GM18526 (cell line): ENCODE measurements around the gene THADA.

Experiments
- POLR2A ChIP-seq: IDR thresholded peaks from 3 replicates; pipeline ENCODE4 v1.6.1; 2011; ENCODE audit not compliant: insufficient read length; ENCODE audit errors: extremely low read depth

THADA gene

DNA sequence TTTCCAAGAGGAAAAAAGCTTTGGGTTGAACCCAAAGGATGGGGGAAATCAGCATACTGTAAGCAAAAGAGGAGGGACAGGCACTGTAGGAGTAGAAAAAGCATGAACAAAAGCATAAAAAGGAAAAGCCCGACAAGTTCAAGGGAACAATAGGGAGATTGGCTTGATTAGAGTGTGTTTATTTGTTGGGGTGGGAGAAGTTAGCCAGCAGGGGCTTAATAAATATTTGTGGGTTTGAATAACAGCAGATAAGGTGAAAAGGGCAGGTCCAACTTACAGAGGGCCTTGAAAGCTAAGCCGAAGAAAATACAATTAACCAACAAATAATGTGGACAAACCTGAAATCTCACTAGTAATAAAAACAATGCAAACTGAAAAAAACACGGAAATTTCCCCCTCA, 126.7 kb downstream of the THADA start:
- TF ChIP-seq POLR2A = no peak

GRCh38 chr2:43467891-43468290, 127.9 kb downstream of the THADA start:
- TF ChIP-seq POLR2A = no peak

DNA sequence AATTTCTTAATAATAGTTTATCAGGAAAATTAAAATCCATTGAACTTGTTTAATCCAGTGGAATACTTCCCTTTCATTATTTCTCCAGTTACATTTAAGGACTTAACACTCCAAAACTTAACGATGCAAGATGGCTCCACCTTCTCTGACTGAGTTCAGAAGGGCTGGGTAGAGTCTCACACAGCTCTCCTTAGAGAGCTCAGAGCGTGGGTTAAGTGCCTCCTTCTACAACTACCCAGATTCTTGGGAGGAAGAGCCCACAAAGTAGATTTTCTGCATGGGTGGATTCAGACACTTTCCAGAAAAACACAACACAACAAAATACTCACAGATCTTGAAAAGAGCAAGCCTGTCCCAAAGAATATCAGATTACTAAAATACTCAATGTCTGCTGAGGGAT, 130.6 kb downstream of the THADA start:
- no peak for TF ChIP-seq POLR2A

DNA sequence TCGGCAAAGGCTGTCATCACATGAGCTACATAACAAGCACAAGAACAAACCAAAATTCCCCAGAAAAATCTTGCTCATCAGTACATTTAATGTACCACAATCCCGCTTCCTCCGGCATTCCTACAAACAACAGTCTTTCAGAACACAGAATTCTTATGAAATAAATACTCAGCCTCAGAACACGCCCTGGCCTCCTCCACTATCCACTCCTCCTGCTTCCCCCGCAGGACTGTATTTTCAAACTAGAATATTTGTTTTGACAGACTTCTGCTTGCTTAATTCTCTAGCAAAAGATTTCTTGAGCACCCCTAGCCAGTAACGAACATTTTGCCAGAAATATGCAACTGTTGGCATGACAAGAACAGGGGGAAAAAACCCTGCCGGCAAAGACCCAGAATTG, 131.2 kb downstream of the THADA start:
- no peak for TF ChIP-seq POLR2A

DNA sequence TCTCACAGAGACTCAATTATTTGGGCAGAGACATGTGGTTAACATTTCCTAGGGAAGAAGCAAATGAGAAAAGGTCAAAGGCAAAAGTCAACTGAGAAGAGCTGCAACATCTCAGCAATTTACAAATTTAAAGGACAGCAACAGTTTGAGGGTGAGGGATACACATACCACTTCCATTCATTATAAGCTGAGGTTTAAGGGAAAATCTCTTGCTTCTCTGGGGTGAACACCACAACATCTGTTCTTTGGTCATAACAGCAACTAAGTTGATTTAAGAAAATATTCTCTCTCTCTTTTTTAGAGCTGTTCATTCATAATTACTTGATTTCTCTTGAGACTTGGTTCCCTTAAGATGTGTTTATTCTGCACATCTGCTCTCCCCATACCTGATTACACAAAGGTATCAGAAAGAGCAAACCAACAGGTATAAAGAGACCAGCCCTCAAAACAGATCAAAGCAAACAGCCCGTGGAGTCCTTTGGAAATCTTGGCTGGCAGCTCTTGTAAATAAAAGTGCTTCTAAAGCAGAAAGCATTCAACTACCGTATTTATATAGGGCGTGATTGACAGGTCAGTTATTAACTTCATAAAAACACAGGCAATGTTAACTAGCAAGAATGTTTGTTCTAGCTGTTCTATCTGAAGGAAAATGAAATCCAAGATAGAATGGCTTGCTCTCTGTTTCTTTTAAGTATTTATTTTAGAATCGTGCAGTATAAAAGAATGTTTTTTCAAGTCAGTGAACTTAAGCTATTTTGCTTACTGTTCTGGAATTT, 132.8 kb downstream of the THADA start:
- no peak for TF ChIP-seq POLR2A

DNA sequence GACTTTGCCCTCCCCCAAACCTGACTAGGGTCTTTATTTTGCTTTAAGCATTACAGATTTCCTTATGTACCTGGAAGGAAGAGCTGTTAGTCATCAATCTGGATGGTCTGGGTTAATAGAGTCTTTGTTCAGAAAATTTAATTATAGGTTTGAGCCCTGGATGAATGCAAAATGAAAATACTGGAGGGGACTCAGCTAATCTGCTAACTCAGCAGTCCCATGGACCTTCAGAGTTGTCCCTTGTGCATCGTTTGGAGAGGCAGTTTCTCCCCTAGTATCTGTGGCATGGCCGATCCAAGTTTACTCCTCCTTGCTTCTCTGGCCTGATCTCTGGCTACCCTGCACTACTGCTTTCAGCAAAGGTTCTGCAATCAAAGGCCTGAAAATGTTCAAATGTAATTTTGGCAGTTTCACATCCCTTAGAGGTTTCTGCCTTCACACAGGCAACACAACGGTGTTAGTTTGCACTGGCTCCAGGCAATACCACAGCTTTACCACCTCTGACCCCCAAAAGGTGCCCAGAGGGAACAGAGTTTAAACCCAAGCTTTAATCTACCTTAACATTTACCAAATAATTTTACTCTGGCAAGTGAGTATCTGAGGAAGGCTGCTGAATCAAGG, 134.3 kb downstream of the THADA start:
- TF ChIP-seq POLR2A = no peak

DNA sequence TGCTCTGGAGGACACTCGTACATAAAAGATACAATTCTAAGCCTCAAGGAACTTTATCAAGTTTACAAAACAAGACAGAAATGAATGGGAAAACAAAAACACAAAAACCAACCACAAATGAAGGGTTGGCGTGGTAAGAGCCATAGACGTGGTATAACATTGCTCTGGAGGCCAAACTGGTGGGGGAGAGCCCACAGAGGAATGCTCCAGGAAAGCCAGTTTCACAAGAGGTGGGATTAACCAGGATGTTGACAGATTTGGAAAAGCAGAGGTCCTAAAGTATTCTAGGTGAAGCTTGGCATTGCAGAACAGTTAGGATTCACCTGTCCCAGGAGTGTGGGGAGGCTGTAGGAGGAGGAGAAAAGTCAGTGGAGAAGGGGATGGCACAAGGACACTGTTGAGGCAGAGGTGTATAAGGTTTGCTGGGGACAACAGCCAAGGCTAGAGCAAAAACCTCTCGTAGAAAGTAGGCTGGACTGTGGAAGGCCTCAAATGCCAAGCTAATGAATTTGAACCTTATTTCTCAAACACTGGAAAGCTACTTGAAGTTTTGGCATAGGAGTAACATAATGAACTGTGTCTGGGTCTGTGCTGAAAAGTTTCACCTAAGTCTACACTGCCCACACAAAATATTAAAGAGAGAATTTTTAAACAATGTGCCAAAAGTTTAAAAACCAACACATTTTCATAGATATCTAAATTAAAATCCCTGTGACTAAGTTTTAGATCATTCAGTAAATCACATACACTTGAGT, 135.1 kb downstream of the THADA start:
- TF ChIP-seq POLR2A = no peak

DNA sequence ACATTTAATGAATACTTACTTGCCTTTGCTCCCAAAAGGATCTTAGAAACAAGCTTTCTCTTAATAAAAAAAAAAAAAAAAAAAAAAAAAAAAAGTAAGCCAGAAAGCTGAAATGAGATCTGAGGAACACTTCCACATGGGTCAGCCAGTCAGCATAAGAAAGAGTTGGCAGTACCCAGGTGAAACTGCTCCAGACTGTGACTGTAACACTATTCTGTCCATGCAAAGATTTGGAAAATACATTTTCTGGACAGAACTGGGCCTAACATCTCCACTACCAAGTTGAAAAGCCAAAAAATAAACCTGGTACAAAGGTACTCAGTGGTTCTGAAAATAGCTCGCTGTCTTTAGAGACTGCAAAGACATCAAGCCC, 135.7 kb downstream of the THADA start:
- TF ChIP-seq POLR2A = no peak

- no peak for TF ChIP-seq POLR2A
These were observed 136.2 kb downstream of the THADA start for GRCh38 chr2:43459446-43460173.

DNA sequence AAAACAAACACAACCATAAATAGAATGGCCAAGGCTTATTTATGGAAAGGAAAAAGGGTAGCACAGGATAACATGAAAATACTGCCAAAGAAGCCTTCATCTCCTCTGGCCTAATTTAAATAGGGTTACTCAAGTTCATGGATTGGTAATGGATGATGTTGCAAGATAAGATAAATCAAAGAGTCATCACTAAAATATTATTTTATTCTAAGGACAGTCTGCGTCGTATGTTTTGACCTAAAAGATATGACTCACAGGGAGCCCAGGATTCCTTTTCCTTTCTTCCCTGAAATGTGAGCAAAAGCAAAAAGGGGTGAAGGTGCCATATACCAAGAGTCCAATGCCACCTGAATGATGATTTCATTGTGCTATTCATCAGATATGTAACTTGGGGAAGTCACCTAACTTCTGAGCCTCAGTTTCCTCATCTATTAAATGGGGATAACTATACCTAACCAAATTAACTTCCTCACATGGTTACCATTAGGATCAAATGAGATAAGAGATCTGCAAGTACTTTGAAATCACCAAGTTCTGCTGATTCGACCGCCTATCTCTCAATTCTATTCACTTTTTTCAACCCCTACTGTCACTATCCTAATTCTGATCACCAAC, 137.7 kb downstream of the THADA start:
- no peak for TF ChIP-seq POLR2A

GRCh38 chr2:43455731-43456642, 139.9 kb downstream of the THADA start:
- no peak for TF ChIP-seq POLR2A

- TF ChIP-seq POLR2A = no peak
These were observed 140.5 kb downstream of the THADA start for GRCh38 chr2:43455296-43455695.

DNA sequence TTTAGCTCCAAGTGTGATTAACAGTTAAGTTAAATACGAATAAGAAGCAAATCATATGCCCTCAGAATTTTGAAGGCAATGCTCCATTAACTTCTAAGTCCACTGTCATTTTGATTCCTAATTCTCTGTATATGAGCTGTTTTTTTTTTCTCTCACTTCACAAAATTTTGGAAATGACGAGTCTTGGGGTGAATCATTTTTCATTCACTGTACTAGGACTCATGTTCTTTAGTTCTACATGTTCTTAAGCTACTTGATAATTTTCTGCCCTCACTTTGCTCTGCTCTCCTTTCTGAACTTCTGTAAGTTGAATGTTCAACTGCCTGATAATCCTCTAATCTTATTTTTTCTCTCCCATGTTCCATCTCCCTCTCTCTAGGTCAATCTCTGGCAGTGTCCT, 141.0 kb downstream of the THADA start:
- no peak for TF ChIP-seq POLR2A
